GM19023 (cell line): Measurements from ENCODE around the gene IFI27.

Experiments used
- ATAC-seq: cut with Tn5 transposase; IDR thresholded peaks from one replicate; pipeline ENCODE4 v1.9.1; 2021; ENCODE audit warnings: mild to moderate bottlenecking, moderate library complexity; ENCODE audit not compliant: unreplicated experiment

IFI27 gene

GRCh38 chr14:94124582-94125377, 14.2 kb downstream of the IFI27 start:
- ATAC-seq, result no peak

DNA sequence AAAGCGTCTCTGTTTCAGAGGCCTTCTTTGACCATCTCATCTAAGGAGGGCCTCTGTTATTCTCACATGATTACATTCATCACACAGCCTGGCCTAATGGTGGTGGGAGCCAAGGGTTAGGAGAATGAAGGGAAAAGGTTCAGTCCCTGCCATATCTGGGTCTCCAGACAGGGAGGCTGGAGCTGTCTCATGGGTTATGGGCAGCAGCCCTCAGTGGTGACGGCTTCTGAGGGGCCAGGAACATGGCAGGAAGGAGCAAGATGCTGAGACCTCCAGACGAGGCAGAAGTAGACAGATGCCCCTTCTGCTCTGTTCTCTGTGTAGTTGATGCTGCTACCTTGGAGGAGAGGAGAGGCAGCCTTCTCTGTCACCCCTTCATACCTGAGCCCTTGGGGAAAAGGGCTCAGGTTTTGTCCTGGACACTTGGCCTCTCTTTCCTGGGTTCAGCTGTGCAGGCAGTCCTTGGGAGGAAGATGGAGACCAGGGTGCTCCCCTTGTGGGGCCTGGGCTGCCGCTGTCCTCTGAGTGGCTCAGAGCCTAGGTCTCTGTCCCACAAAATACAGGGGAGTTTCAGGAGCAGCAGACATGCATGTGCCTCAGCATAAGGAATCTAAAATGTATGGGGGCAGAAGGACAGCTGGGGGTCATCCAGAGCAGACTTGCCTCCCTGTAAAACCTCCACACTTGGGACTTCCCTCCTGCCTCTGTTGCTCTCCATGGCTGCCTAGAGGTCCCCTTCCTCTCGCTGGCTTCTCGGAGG, 15.3 kb downstream of the IFI27 start:
- ATAC-seq, result no peak

DNA sequence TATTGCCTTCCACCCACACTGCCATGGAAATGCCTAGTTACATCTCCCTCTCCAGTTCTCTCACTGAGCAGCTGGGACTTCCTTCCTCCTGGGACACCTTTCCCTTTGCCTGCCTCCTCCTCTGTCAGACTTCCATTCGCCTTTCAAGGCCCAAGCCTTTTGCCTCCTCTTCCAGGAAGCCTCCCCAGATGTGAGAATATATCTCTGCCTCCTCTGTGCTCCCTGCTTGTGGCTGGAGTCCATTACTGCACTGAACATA, 15.8 kb downstream of the IFI27 start:
- ATAC-seq, result no peak

DNA sequence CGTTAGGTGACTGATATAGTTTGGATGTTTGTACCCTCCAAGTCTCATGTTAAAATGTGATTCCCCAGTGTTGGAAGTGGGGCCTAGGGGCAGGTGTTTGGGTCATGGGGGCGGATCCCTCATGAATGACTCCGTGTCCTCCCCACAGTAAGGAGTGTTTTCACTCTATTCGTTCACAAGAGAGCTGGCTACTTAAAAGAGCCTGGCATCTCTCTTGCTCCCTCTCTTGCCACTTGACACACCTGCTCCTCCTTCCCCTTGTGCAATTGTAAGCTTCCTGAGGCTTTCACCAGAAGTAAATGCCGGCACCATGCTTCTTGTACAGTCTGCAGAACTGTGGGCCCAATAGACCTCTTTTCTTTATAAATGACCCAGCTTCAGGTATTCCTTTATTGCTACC, 16.3 kb downstream of the IFI27 start:
- ATAC-seq, result no peak

DNA sequence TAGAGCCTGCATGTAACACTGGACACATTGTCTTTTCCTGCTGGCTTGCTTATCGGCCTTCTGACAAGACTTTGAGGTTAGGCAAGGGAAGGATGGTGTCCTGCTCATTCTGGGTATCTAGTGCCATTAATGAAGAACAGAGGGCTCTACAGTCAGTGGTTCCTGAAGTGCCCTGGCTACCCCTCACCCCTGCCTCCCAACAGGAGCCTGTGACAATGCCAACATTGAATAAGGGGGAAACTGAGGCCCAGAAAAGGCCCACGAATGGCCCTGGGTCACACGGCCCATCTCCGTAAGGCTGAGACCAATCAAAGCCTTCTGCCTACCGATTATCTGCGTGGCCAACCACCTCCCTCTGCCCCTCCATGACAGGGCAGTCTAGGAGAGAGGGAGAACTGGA, 16.8 kb downstream of the IFI27 start:
- ATAC-seq, result no peak

- ATAC-seq, result no peak
These were observed 17.8 kb downstream of the IFI27 start for GRCh38 chr14:94128216-94128839.

GRCh38 chr14:94129111-94129757, 18.7 kb downstream of the IFI27 start, which contains the start of gene IFI27L2:
IFI27L2 (minus strand) TSS chr14:94129604; CDS start chr14:94129564, 40 bp downstream.
- ATAC-seq, result peak; percentile 93

- no peak for ATAC-seq
These were observed 19.4 kb downstream of the IFI27 start for GRCh38 chr14:94129758-94130414.

DNA sequence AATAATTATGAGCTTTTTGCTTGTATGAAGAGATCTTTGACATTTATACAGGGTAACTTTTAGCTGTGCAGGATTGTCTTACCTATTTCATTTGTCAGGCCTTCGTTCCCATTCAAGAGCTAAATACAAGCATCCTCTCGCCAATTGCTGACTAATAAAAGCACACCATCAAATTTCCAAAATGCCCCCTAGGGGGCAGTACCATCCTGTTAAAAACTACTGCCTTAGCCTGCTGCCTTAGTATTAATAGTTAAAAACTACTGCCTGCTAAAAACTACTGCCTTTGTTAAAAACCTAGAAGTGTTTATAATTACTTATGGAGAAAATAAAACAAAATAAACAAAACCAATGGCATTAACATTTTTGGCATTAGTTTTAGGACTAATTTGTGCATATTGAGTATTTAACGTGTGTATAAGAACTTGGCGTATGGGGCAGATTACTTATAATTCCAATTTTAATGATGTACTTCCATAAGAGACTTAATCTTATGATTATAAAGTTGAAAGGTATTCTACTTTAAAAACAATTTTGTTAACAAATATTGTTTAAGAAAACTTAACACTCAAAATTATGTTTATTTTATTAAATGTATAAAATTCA, 21.9 kb downstream of the IFI27 start:
- ATAC-seq, result no peak

DNA sequence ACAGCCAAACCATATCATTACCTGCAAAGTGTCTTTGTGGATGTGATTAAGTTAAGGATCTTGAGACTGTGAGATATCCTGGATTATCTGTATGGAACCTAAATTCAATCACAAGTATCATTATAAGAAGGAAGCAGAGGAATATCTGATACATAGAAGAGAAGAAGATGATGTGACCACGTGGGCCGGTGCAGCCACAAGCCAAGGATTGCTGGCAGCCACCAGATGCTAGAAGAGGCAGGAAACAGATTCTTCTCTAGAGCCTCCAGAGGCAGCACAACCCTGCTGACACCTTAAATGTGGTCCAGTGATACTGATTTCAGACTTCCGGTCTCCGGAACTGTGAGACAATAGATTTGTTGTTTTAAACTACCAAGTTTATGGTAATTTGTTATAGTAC, 24.9 kb downstream of the IFI27 start:
- ATAC-seq, result no peak

DNA sequence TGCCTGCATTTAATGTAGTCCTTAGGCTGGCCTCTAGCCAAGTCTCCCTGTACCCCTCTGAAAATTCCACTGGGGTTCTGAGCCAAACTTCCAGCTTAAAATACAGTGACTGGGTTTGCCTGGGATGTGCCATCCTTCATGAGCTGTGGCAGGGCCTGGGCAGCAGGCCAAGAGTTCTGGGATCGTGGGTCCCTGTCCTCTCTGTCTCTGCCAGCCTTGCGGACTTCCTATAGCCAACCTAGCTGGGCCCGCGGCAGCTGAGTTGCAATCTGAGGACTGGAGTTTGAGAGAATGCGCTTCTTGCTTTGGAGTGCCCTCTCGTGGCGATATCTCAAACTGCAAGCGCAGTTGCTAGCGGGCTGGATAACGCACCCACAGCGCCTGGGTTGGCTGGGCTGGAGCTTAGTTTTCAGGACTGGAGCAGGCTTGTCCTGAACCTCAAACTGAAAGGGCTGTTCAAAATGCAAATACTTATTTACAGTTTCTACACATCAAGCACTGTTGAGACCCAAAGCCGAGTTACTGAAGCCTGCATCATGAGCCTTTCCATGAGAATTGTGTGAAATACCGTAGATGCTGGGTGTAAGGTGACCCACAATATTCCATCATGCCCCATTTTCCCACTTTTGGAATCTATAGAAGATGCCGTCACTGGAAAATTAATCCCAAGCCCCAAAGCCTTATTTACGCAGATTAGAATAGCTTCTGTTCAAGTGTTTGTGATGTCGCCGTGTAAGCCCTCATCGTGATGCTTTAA, 26.2 kb downstream of the IFI27 start:
- ATAC-seq, result peak; percentile 73

DNA sequence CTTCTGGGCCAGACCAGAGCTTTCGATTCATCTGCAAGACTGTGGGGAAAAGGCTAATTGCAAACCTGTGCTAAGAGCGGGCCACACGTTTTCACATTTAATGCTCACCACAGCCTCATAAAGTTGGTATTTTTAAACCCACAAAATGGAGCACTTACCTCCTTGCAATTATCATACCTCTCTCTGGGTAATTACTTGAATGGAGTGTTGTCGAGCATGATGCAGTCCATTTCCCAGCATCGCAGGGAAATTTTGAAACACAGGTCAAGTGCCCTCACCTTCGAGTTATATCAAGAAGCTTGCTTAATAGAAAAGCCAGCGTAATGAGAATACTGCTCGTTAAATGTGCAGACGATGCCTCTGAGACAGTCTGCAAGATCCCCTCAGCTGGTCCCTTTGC, 27.7 kb downstream of the IFI27 start:
- no peak for ATAC-seq

GRCh38 chr14:94139006-94139405, 28.5 kb downstream of the IFI27 start:
- ATAC-seq, result no peak

DNA sequence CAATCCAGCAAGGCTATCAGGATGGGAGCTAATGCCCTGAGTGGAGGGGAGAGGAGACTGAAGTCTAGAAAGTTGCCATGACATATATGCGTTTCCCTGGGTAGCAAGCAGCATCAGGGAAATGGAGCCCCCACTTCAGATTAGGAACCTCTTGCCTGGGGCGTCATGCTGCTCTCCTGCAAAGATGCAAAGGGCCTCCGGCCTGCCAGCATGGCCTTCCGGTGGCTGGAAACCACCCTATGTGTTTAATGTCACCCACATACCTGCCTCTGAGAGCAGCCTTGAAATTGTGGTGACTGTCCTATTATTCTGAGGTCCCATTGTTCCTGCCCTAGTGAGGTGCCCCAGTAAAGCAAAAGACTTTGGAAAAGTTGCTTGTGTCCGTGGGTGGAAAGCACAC, 28.9 kb downstream of the IFI27 start:
- ATAC-seq, result no peak

DNA sequence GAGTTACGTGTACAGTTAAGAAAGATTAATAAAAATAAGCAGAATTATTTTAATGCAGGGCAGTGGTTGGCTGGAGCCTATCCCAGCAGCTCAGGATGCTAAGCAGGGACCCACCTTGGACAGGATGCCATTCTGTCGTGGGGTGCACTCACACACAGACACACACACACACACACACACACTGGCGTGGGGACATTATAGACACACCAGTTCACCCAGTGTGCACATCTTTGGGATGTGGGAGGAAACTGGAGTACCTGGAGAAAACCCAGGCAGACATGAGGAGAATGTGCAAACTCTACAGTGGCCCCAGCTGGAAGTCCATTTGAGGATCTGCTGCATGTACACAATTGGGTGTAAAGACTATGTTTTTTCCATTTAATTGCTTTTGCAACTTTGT, 31.7 kb downstream of the IFI27 start:
- no peak for ATAC-seq

GRCh38 chr14:94142836-94143235, 32.3 kb downstream of the IFI27 start:
- no peak for ATAC-seq

DNA sequence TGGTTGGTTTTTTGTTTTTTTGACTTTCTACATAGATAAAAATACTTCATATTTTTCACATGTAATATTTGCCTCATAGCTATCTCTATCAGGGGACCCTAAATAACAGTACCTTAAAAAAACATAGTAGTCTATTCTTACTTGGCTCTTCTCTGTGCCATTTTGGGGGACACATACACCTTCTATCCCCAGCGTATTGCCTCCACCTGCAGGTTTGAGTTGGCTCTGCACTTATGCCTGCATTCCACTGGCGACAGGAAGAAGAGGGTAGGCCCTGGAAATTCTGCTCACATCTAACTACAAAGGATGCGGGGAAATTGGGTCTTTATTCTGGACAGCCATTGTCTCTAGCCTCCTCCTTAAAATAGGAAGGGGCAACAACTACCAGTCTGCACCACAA, 32.7 kb downstream of the IFI27 start:
- no peak for ATAC-seq

- no peak for ATAC-seq
These were observed 33.2 kb downstream of the IFI27 start for GRCh38 chr14:94143711-94144110.

DNA sequence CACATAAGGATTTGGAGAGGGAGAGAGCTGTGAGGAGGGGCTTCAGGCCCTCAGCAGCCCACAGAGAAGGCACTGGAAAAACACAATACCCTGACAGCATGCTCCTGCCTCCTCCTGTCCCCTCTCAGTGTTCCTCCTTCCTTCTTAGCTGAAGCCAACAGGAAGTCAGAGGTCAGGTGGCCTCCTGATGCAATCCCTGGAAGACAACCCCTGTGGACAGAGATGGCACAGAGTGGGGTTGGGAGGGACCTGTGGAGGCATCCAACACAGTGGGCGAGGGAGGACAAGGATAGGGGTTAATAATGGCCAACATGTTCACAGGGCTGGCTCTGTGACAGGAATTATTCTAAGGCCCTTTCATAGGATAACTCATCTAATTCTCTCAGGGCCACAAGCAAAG, 34.2 kb downstream of the IFI27 start:
- ATAC-seq, result no peak
